ENCODE measurements around the gene MINDY3. TPM values are rescaled to one million over a fixed set of nuclear protein-coding genes. Genes with fewer than 3 reads are reported as not detected.

Gene MINDY3
- total RNA-seq, 1 experiment from 2014 or later: 10.8 TPM

DNA sequence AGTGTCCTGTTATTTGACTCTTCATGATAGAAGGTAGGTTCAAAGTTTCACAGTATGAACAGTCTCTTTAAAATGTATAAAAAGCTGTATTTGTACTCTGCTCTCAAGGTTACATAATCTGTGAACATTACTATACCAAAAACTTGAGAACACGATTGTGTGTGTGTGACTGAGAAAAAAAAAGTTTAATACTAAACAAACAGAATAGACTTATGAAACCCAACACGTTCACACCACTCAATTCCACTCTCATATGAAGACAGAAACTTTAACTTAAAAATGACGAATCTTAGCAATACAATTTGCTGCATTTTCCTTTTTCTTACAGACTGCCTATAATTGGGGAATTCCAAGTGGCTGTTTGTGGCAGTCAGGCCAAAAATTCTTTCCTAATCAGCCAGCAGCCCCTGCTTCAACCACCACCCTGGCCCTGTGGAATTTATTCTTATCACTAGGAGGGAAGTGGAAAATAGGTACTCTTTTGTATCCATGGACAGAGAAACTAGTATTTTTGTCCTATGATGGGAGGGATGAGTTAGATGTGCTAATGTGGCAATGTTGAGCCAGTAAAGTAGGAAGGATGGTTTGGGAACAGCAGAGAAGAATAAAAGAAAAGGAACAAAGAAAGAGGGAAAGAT lies 42.8 kb downstream of the MINDY3 start:
- Histone ChIP-seq H4K20me1 (ENCODE audit: insufficient read depth) (no peaks in the 10 kb centered on the region), H3K9me2 (ENCODE audit: insufficient read depth) (no peaks in the 10 kb centered on the region), H3K4me1 (replicated peaks; ENCODE audit: insufficient read depth) (no peaks in the 10 kb centered on the region), H3K4me2 (no peak overlapping the region), H3K27me3 (ENCODE audit: insufficient read depth, low read depth) (no peaks in the 10 kb centered on the region), H3K9me3 (ENCODE audit: insufficient read depth, low read depth) (no peaks in the 10 kb centered on the region), H3K79me2 (ENCODE audit: low read depth) (no peaks in the 10 kb centered on the region), H3K36me3 (ENCODE audit: low read depth) (no peaks in the 10 kb centered on the region), H3F3A (ENCODE audit: insufficient read depth, low read depth) (no peaks in the 10 kb centered on the region), H2AFZ (no peak overlapping the region), H3K4me3 (no peak overlapping the region), H3K27ac (no peak overlapping the region)
- DNase-seq: no peak
- intact Hi-C loops (cut with micrococcal nuclease; ENCODE audit: unreplicated experiment): no loop called here
- no TSS peak for BruUV-seq (replicated peaks)
- ChIA-PET POLR2A (ENCODE audit: unreplicated experiment) (no interaction called here), CTCF (no interaction called here)
- TF ChIP-seq, protein P1, sequence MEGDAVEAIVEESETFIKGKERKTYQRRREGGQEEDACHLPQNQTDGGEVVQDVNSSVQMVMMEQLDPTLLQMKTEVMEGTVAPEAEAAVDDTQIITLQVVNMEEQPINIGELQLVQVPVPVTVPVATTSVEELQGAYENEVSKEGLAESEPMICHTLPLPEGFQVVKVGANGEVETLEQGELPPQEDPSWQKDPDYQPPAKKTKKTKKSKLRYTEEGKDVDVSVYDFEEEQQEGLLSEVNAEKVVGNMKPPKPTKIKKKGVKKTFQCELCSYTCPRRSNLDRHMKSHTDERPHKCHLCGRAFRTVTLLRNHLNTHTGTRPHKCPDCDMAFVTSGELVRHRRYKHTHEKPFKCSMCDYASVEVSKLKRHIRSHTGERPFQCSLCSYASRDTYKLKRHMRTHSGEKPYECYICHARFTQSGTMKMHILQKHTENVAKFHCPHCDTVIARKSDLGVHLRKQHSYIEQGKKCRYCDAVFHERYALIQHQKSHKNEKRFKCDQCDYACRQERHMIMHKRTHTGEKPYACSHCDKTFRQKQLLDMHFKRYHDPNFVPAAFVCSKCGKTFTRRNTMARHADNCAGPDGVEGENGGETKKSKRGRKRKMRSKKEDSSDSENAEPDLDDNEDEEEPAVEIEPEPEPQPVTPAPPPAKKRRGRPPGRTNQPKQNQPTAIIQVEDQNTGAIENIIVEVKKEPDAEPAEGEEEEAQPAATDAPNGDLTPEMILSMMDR (conservative IDR thresholded peaks at IDR 0.05): no peak
- TF ChIP-seq EZH2 (IDR thresholded peaks at IDR 0.05; ENCODE audit: low read depth): no peak

DNA sequence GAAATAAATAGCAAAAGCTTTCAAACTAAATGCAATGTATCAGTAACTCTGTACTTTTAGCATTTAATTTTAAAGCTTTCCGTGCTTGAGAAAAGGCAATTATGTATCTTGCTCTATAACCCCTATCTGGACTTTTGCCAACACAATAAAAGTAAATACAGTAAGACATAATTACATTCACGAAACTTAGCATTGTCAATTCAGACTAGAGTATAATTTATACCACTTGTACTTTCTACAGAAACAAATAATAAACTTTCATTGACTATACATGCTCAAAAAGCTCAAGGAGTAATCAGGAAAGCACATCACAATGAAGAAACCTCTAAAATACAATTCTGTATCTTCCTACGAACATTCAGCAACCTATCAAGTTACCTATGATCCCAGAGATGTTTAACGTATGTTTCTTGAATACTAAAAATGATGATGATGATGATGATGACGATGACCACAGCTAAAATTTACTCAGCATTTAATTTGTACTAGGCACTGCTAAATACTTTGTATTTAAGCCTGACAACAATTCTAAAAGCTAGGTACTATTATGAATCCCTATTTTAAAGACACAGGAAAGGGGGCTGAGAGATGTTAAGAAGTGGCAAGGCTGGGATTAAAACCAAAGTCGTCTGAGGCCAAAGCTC lies 44.9 kb downstream of the MINDY3 start:
- Histone ChIP-seq H3K4me3 (no peak overlapping the region), H3K9me3 (ENCODE audit: insufficient read depth, low read depth) (no peaks in the 10 kb centered on the region), H3K27ac (no peak overlapping the region), H3K4me1 (replicated peaks; ENCODE audit: insufficient read depth) (no peaks in the 10 kb centered on the region), H4K20me1 (ENCODE audit: insufficient read depth) (no peaks in the 10 kb centered on the region), H3K79me2 (ENCODE audit: low read depth) (no peaks in the 10 kb centered on the region), H3K36me3 (ENCODE audit: low read depth) (no peaks in the 10 kb centered on the region), H3K27me3 (ENCODE audit: insufficient read depth, low read depth) (no peaks in the 10 kb centered on the region), H2AFZ (no peak overlapping the region), H3F3A (ENCODE audit: insufficient read depth, low read depth) (no peaks in the 10 kb centered on the region), H3K4me2 (no peak overlapping the region), H3K9me2 (ENCODE audit: insufficient read depth) (no peaks in the 10 kb centered on the region)
- BruUV-seq (replicated peaks): no TSS peak
- DNase-seq: no peak
- ChIA-PET POLR2A (ENCODE audit: unreplicated experiment) (no interaction called here), CTCF (no interaction called here)
- no peak for TF ChIP-seq EZH2 (IDR thresholded peaks at IDR 0.05; ENCODE audit: low read depth)
- TF ChIP-seq, protein P1 (conservative IDR thresholded peaks at IDR 0.05): no peak
- intact Hi-C loops (cut with micrococcal nuclease; ENCODE audit: unreplicated experiment): no loop called here

DNA sequence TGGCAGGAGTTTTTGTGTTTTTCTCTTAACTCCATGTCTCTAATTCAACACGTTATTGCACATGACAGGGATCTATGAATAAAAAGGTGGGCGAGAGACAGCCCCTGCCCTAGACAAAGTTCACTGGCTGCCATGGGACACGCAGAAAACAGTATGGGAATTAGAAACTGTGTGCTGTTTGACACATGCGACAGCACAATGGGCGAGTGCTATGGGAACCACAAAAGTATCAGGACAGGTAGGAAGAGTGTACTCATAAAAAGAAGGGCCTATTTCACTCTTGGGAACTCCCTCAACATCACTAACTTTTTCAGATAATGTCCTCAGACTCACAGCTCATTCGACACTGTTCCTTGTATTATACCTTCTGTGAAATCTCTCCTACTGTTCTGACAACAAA lies 45.7 kb downstream of the MINDY3 start:
- no TSS peak for BruUV-seq (replicated peaks)
- no peak for DNase-seq
- Histone ChIP-seq H3F3A (ENCODE audit: insufficient read depth, low read depth) (no peaks in the 10 kb centered on the region), H3K9me2 (ENCODE audit: insufficient read depth) (no peaks in the 10 kb centered on the region), H3K27me3 (ENCODE audit: insufficient read depth, low read depth) (no peaks in the 10 kb centered on the region), H3K4me3 (no peak overlapping the region), H4K20me1 (ENCODE audit: insufficient read depth) (no peaks in the 10 kb centered on the region), H3K4me1 (replicated peaks; ENCODE audit: insufficient read depth) (no peaks in the 10 kb centered on the region), H2AFZ (no peak overlapping the region), H3K79me2 (ENCODE audit: low read depth) (no peaks in the 10 kb centered on the region), H3K27ac (no peak overlapping the region), H3K4me2 (no peak overlapping the region), H3K9me3 (ENCODE audit: insufficient read depth, low read depth) (no peaks in the 10 kb centered on the region), H3K36me3 (ENCODE audit: low read depth) (no peaks in the 10 kb centered on the region)
- ChIA-PET CTCF (no interaction called here), POLR2A (ENCODE audit: unreplicated experiment) (no interaction called here)
- intact Hi-C loops (cut with micrococcal nuclease; ENCODE audit: unreplicated experiment): no loop called here
- TF ChIP-seq, protein P1 (conservative IDR thresholded peaks at IDR 0.05): no peak
- no peak for TF ChIP-seq EZH2 (IDR thresholded peaks at IDR 0.05; ENCODE audit: low read depth)
